22Rv1 (cell line): ENCODE measurements around the gene SPSB2.
A peak's percentile ranks its signal among the peaks of the same experiment; 100 is the strongest.

Source experiments
- H3K27ac ChIP-seq: fragments of 450-650 bp; 2 replicates; pipeline ENCODE4 v1.5.1; 2017
- CTCF ChIP-seq: fragments of 450-650 bp; IDR thresholded peaks from 2 replicates; pipeline ENCODE4 v1.5.1; 2017; ENCODE audit warnings: mild to moderate bottlenecking
- ZFX ChIP-seq: fragments of 450-650 bp; IDR thresholded peaks from 2 replicates; pipeline ENCODE4 v1.6.1; 2017; ENCODE audit warnings: antibody characterized with exemption, borderline replicate concordance

Gene SPSB2

GRCh38 chr12:6829536-6830220 is 43.4 kb downstream of the SPSB2 start:
- H3K27ac ChIP-seq = peak overlapping the region; percentile 92
- TF ChIP-seq CTCF = no peak

GRCh38 chr12:6828781-6829535 is 44.1 kb downstream of the SPSB2 start:
- peak overlapping the region; percentile 92 for H3K27ac ChIP-seq
- TF ChIP-seq CTCF (peak; percentile 53), ZFX (no peak)

- peak within 1 kb of the TSS; percentile 92 for H3K27ac ChIP-seq
- TF ChIP-seq CTCF (peak; percentile 77), ZFX (no peak)
Observed at GRCh38 chr12:6827982-6828780, 44.9 kb downstream of the SPSB2 start, which contains the start of gene P3H3. TSS of gene P3H3 (plus strand) at chr12:6828407. CDS start at chr12:6828441, 34 bp downstream.

DNA sequence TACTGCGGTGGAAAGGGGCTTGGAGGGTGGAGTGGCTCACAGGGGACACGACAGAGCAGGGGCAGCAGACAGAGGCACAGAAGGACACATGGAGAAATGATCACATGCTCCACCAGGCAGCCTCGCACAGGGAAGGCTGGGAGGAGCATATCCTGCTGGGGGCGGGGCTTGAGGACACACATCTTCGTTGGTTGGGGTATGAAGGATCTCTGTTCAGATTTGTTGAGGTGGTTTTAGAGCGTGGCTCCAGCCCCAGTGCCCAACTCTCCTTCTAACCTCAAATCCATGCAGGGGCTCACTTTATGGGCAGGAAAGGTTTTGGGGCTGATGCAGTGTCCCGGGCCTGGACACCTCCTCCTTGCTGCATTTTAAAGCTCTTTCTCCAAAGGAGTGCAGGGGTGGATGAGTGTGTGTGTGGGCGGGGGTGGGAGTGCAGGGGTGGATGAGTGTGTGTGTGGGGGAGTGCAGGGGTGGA is 45.6 kb downstream of the SPSB2 start:
- no peak for TF ChIP-seq CTCF
- TF ChIP-seq ZFX = no peak
- peak overlapping the region; percentile 92 for H3K27ac ChIP-seq

DNA sequence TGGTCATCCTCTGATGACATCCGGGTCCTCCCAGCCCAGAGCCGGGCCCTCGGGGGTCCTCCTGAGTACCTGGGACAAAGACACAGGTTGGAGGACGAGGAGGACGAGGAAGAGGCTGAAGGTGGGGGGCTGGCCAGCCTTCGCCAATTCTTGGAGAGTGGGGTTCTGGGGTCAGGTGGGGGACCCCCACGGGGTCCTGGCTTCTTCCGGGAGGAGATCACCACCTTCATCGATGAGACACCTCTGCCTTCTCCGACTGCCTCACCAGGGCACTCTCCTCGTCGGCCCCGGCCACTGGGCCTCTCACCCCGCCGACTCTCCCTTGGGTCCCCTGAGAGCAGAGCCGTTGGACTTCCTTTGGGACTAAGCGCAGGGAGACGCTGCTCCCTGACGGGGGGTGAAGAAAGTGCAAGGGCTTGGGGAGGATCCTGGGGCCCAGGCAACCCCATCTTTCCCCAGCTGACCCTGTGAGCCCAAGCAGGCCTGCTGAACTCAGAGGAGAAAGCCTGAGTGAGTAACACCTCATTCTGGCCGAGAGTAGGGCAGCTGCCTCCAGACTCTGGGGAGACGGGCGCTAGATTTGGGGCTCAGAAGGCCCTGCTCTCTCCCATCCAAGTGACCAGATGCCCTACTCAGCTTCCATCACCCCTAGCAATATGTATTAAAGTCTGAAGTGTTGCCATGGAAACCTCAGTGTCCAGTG is 46.2 kb downstream of the SPSB2 start:
- TF ChIP-seq ZFX = no peak
- no peak for TF ChIP-seq CTCF
- peak overlapping the region; percentile 92 for H3K27ac ChIP-seq

GRCh38 chr12:6826125-6826733 is 46.9 kb downstream of the SPSB2 start:
- TF ChIP-seq ZFX (no peak), CTCF (no peak)
- peak overlapping the region; percentile 92 for H3K27ac ChIP-seq
